NCI-H2196 (cell line): ENCODE results near the gene TRAK1.

Experiments
- DNase-seq: peaks from one replicate; lab custom pipeline; 2025; ENCODE audit not compliant: unreplicated experiment; lab: John Stamatoyannopoulos, UW

The TRAK1 gene

GRCh38 chr3:42174679-42175385 is 83.7 kb downstream of the TRAK1 start:
- no peak for DNase-seq

DNA sequence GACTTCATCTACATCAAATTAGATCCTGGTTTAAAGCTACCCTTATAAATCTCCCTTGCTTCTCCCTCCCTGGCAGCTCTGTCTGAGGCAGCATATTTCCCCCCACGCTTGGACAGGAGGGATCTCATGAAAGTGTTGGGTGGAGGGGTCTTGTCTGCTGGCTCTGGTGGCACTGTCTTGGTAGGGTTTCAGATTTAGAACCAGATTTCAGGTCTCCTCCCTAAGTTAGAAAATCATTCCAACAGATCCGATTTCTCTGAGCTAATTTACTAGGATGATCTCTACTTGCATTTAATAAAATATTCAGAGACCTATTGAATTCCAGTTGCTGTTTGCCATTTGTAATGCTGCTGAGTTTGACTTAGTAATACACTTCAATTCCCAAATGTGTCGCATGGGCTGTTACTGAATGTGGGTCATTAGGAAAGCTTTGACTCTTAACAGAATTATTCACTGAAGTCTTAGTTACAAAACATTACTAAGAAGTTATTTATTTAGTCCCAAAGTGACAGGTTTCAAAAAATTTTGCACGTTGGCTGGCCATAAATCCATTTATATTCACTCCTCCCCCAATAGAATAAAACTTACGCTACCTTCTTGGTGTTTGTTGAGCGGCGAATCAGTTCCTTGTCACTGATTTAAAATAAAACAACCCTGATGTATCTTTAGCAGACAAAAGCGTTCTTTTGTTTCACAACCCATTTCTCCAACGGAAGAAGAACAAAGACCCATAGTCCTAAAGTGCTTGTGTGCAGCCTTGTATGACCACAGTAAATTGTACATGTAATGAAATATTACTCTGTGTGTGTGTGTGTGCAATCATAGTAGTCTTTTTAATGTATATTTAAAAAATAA is 84.5 kb downstream of the TRAK1 start:
- DNase-seq: no peak

GRCh38 chr3:42176242-42177034 is 85.3 kb downstream of the TRAK1 start:
- DNase-seq: no peak

DNA sequence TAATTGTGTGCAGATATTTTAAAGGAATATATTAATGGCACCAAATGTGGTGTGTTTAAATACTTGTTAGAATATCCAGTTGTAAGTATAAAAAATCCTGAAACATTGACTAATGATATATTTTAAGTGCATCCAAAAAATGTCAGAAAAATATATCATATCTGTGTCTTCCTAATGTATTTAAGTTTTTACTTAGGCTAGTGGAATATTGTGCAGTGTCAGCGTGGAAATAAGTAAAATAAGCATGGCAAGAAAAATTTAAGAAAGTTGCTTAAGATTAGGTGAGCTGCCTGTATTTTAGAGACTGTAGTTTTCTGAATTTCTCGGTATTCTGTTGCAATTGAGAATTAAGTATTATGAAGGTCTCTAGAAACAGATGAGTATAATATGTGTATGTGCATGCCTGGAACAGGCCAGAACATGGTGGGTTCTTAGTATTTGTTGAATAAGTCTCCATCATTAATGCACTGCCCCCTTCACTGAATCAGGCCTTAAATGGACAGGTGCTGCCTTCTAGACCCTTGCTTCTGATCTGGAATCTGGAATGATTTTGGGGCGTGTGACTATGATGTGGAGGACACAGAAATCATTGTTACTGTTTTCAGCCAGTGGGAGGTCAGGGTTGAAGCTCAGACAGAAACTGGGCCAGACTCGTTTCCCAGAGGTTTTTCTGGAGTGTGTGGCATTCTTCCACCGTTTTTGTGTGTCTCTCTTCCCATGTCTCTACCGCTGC is 86.1 kb downstream of the TRAK1 start:
- DNase-seq: no peak

- no peak for DNase-seq
Observed at GRCh38 chr3:42177801-42178150, 86.6 kb downstream of the TRAK1 start.

- DNase-seq: no peak
Observed at GRCh38 chr3:42179110-42179725, 88.1 kb downstream of the TRAK1 start.

- DNase-seq: no peak
Observed at GRCh38 chr3:42180901-42181300, 89.7 kb downstream of the TRAK1 start.

DNA sequence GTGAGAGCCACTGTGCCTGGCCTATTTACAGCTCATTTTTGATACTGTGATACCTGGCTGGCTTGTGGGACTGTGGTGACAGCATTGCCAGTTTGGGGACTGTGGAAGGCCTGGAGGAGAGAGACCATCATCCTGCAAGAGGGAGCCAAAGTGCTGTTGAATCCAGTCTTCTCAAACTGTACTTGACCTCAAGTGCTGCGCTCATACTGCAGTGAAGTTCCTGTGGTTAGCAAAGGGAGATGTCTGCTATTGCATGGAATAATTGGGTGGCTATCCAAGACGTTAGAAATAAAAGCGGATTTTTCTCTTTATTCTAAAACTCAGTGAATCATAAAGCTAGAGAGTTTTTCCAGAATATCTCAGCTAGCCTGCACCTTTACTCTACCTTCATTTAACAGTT is 91.4 kb downstream of the TRAK1 start:
- DNase-seq: no peak

DNA sequence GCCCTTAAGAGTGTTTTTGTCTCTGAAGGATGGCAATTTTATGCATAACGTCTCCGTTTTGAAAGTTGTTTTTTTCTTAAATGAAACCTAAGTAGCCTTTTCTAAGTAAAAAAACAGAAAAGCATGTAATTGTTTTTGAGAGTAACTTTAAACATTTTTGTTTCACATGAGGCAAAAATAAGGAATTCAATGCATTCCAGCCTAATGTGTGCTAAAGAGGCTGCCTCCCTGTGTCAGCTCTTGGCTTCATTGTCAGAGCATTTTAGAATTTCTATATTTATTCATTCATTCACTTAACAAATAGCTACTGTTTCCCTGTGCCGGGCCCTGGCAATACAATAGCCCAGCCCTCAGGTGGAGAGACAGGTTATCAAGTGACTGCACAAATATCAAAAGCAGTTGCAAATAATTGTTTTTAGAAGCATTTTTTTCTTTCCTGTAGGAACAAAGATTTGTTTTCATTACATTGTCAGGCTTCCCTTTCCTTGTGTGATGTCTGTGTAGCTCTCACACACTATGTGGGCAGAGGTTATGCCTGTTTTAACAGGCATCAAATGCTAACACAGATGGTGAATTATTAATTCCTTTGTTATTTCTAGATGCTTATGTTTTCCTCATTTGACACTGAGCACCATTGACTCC is 93.0 kb downstream of the TRAK1 start:
- DNase-seq: no peak

DNA sequence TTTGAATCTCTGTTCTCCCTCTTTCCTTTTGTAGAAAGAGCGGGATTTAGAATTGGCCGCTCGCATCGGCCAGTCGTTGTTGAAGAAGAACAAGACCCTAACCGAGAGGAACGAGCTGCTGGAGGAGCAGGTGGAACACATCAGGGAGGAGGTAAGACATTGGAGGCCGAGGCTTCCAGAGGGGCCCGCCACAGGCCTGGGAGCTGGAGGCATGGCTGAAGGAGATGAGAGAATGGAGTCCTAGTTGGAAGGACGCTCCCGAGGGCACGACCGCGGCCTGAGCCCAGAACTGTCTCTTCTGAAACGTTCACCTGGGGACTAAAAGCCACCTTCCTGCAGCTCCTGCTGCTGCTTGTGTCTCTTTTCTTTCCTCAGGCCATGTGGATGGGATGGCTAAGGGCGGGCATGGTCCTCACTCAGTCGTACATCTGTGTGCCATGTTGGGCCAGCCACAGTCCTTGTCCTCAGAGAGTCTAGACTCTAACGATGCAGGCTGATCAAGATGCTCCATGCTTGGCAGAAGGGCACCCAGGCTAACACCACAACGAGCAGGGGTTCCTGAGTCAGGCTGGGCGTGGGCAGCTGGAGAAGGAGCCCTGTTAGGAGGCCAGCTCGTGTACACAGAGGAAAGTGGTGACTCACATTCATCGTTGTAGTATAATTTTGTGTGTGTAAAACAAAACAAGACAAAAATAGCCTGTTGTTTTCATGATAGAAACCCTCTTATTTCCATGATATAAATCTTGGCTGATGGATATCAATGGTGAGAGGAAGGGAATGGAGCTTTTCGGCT is 93.7 kb downstream of the TRAK1 start:
- no peak for DNase-seq

DNA sequence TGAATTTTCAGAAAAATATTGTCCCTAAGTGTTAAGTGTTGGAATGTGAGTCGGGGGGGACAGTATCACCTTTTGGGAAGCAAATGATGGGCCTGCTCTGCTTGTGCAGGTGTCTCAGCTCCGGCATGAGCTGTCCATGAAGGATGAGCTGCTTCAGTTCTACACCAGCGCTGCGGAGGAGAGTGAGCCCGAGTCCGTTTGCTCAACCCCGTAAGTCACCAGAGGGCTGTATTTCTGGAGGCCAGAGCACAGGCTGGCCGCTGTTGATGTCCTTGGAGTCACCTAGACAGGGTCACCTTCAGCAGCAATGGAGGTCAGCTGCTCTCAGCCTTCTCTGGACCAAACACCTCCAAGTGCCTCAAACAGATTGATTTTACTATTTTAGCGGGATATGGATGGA is 96.8 kb downstream of the TRAK1 start:
- DNase-seq: no peak

DNA sequence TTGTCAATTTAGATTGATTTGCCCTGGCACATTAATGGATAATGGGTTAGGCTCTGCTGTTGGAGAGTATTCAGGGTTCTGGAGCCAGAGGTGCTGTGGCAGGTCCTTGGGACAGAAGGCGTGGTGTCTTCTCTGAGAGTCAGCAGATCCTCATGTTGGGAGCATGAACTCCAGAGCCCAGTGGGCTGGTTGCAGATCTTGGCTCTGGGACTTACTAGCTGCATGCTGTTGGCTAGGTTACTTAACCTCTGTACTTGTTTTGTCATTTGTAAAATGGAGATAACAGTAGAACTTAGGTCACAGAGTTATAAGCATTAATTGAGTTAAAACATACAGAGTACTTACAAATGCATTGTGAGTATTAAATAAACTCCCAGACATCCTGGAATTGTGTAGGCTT is 97.2 kb downstream of the TRAK1 start:
- no peak for DNase-seq

DNA sequence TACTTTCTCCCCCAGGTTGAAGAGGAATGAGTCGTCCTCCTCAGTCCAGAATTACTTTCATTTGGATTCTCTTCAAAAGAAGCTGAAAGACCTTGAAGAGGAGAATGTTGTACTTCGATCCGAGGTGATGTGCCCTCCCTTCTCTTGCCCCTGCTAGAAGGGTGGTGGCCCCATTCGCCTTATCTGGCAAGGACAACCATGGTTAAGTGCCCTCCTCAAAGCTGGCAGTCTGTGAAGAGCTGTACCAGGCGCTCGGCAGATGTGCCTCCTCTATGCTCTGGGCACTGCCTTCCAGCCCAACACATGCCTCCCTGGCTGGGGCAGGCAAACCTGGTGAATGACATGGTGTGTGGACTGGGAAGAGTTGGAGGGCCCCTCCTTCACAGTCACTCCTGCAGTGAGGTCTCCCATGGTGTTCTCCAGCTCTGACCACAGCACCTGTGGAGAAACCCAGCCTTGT is 97.9 kb downstream of the TRAK1 start:
- no peak for DNase-seq

- no peak for DNase-seq
Observed at GRCh38 chr3:42189736-42190135, 98.6 kb downstream of the TRAK1 start.

DNA sequence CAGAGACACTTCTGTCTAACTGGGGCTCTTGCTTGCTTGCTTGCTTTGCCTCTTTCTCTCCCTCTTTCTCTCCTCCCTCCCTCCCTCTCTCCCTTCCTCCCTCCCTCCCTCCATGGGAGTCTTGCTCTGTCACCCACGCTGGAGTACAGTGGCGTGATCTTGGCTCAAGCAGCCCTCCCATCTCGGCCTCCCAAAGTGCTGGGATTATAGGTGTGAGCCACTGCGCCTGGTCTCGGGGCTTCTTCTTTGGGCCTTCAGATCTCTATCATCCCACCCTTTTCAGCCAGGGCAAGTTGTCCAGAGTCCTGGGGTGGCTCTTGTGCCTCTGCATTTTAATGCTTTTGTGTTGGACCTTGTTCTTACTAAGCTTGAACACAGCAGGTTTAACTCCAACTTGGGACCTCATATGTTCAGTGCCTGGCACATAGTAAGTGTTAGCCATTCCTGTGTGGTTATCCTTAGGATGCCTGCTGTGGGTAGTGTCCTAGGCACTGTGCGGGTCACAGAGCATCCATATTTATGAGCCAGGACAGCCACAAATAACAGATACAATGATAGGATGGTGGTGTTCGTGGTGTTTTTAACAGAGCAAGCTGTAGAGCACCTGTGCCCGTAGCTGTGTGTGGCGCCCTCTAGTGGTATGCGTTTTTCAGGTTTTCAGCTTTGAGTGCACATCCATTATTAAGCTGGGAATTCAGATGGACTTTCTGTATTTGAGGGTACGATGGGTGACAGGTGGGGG is 99.7 kb downstream of the TRAK1 start:
- DNase-seq: peak; percentile 49

GRCh38 chr3:42191443-42191747 is 100.2 kb downstream of the TRAK1 start:
- DNase-seq: no peak

DNA sequence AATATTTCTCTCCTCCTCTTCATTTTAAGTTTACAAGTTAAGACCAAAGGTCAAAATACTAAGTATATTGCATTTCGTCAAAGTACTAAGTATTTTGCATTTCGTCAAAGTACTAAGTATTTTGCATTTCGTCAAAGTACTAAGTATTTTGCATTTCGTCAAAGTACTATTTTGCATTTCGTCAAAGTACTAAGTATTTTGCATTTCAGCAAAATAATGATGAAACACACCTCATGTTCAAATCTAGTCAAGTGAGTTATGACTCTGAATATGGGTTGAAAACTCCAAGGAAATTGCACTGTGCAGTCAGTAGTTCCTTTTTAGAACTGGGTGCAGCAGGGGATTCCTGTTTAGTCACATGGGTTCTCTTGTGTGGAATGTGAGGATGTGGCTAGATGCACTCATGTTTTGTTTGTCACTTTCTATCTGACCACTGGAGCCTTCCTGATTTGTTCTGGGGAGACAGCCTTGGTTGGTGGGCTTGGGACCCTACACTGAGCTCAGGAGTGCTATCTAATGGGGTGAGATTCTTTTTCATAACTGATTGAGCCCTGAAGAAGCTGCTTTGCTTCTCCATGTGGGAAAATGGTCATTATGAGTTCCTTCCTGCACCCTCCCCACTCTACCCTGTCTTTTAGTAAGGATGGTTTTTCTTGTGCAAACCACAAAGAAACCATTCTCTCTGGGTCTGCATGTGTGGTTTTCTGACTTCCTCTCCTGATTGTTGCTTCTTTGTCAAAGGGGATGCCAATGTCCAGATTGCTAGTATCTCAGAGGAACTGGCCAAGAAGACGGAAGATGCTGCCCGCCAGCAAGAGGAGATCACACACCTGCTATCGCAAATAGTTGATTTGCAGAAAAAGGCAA is 101.4 kb downstream of the TRAK1 start:
- no peak for DNase-seq
